Osteoblast (primary cell): ENCODE results near the gene YES1. TPM values are rescaled to one million over a fixed set of nuclear protein-coding genes. Genes with fewer than 3 reads are reported as not detected.

Experiments used
- DNase-seq: peaks from one replicate; pipeline ENCODE4 v3.0.0; 2011; ENCODE audit warnings: low spot score, mixed read lengths; ENCODE audit not compliant: insufficient read length; ENCODE audit errors: missing footprints
- H2AFZ ChIP-seq: 2 replicates; pipeline ENCODE4 v1.6.0; 2011; ENCODE audit warnings: mild to moderate bottlenecking, low read length
- H3K27ac ChIP-seq: 2 replicates; pipeline ENCODE4 v1.5.1; 2011; ENCODE audit warnings: mild to moderate bottlenecking, low read depth, low read length, moderate library complexity
- H3K27me3 ChIP-seq: 2 replicates; pipeline ENCODE4 v1.6.0; 2012; ENCODE audit warnings: mild to moderate bottlenecking, control low read depth, inconsistent platforms, low read length, moderate library complexity; ENCODE audit not compliant: insufficient read depth
- H3K36me3 ChIP-seq: 2 replicates; pipeline ENCODE4 v1.5.1; 2011; ENCODE audit warnings: mild to moderate bottlenecking, low read length, control low read depth, moderate library complexity; ENCODE audit not compliant: insufficient read depth
- H3K4me1 ChIP-seq: 2 replicates; pipeline ENCODE4 v1.5.1; 2011; ENCODE audit warnings: mild to moderate bottlenecking, low read length, control low read depth, moderate library complexity; ENCODE audit not compliant: insufficient read depth
- H3K4me2 ChIP-seq: 2 replicates; pipeline ENCODE4 v1.6.0; 2011; ENCODE audit warnings: mild to moderate bottlenecking, low read length; ENCODE audit not compliant: insufficient read depth
- H3K4me3 ChIP-seq: fragments of 200-600 bp; sonication (generic); 3 replicates; pipeline ENCODE4 v1.5.1; 2012; ENCODE audit warnings: mild to moderate bottlenecking, low read length, inconsistent platforms; ENCODE audit not compliant: insufficient read depth
- H3K79me2 ChIP-seq: 2 replicates; pipeline ENCODE4 v1.6.0; 2012; ENCODE audit warnings: mild to moderate bottlenecking, low read length, control low read depth, inconsistent platforms; ENCODE audit not compliant: insufficient read depth
- H3K9me3 ChIP-seq: 2 replicates; pipeline ENCODE4 v1.5.1; 2011; ENCODE audit warnings: low read depth, low read length, control low read depth
- H4K20me1 ChIP-seq: 2 replicates; pipeline ENCODE4 v1.6.0; 2012; ENCODE audit warnings: mild to moderate bottlenecking, low read length, control low read depth; ENCODE audit not compliant: insufficient read depth
- CTCF ChIP-seq: IDR thresholded peaks from 2 replicates; pipeline ENCODE4 v1.5.1; 2011; ENCODE audit warnings: mild to moderate bottlenecking, low read depth, low read length, moderate library complexity; ENCODE audit errors: extremely low read depth
- total RNA-seq: library from RNA; depleted of rRNA; stranded (reverse); fragments of >200 nt; gene quantifications from 2 replicates; pipeline ENCODE4 v1.2.3, GENCODE V29; 2012

The YES1 gene
- total RNA-seq, 1 donor = 99.5 TPM

GRCh38 chr18:755506-755905 lies 56.5 kb downstream of the YES1 start:
- no peak overlapping the region for H3K4me2 ChIP-seq
- no peaks in the 10 kb centered on the region for H4K20me1 ChIP-seq
- H3K36me3 ChIP-seq = peaks cover 16% of the 10 kb centered on the region
- no peaks in the 10 kb centered on the region for H3K9me3 ChIP-seq
- H3K4me3 ChIP-seq = no peak overlapping the region
- no peaks in the 10 kb centered on the region for H3K27me3 ChIP-seq
- H2AFZ ChIP-seq = no peak overlapping the region
- no peak overlapping the region for H3K27ac ChIP-seq
- H3K4me1 ChIP-seq = no peaks in the 10 kb centered on the region
- TF ChIP-seq CTCF = no peak
- no peak for DNase-seq
- peaks cover 29% of the 10 kb centered on the region for H3K79me2 ChIP-seq

GRCh38 chr18:754656-755055 lies 57.4 kb downstream of the YES1 start:
- Histone ChIP-seq H3K27me3 (no peaks in the 10 kb centered on the region), H3K27ac (no peak overlapping the region), H3K9me3 (no peaks in the 10 kb centered on the region), H3K4me1 (no peaks in the 10 kb centered on the region), H3K79me2 (peaks cover 22% of the 10 kb centered on the region), H3K4me2 (no peak overlapping the region), H2AFZ (no peak overlapping the region), H3K36me3 (peaks cover 16% of the 10 kb centered on the region), H4K20me1 (no peaks in the 10 kb centered on the region), H3K4me3 (no peak overlapping the region)
- TF ChIP-seq CTCF = no peak
- no peak for DNase-seq

GRCh38 chr18:750456-750855 lies 61.6 kb downstream of the YES1 start:
- no peak overlapping the region for H2AFZ ChIP-seq
- H4K20me1 ChIP-seq = no peaks in the 10 kb centered on the region
- H3K79me2 ChIP-seq = peaks cover 2% of the 10 kb centered on the region
- no peak overlapping the region for H3K4me3 ChIP-seq
- DNase-seq = no peak
- peaks cover 28% of the 10 kb centered on the region for H3K36me3 ChIP-seq
- H3K27me3 ChIP-seq = no peaks in the 10 kb centered on the region
- H3K27ac ChIP-seq = no peak overlapping the region
- H3K4me1 ChIP-seq = no peaks in the 10 kb centered on the region
- H3K4me2 ChIP-seq = no peak overlapping the region
- no peaks in the 10 kb centered on the region for H3K9me3 ChIP-seq
- TF ChIP-seq CTCF = no peak

- Histone ChIP-seq H3K4me2 (no peak overlapping the region), H2AFZ (no peak overlapping the region), H3K27ac (no peak overlapping the region), H3K9me3 (no peaks in the 10 kb centered on the region), H3K4me3 (no peak overlapping the region), H3K4me1 (no peaks in the 10 kb centered on the region), H4K20me1 (no peaks in the 10 kb centered on the region), H3K79me2 (no peaks in the 10 kb centered on the region), H3K27me3 (no peaks in the 10 kb centered on the region), H3K36me3 (peaks cover 34% of the 10 kb centered on the region)
- no peak for TF ChIP-seq CTCF
- no peak for DNase-seq
Measured at GRCh38 chr18:744832-745597, 67.0 kb downstream of the YES1 start.
